BE2C (cell line): Measurements from ENCODE around the gene CHTF8.

ENCODE experiments used
- DNase-seq: peaks from one replicate; pipeline ENCODE4 v3.0.0-alpha.2; 2020
- H3K27me3 ChIP-seq: fragments of 250-450 bp; sonication (Bioruptor Pico); 2 replicates; pipeline ENCODE4 v1.5.1; 2020; ENCODE audit warnings: mild to moderate bottlenecking
- H3K36me3 ChIP-seq: fragments of 250-450 bp; sonication (Bioruptor Pico); 2 replicates; pipeline ENCODE4 v1.5.1; 2020; ENCODE audit warnings: mild to moderate bottlenecking
- H3K4me1 ChIP-seq: fragments of 250-450 bp; sonication (Bioruptor Pico); 2 replicates; pipeline ENCODE4 v1.5.1; 2020
- H3K4me3 ChIP-seq: 2 replicates; pipeline ENCODE4 v1.5.1; 2011; ENCODE audit warnings: low read depth, low read length
- H3K9me3 ChIP-seq: fragments of 250-450 bp; sonication (Bioruptor Pico); 2 replicates; pipeline ENCODE4 v1.5.1; 2020
- TF ChIP-seq, protein P1 (sequence below): IDR thresholded peaks from 2 replicates; pipeline ENCODE4 v1.5.1; 2012; ENCODE audit warnings: mild to moderate bottlenecking, low read depth, low read length

CHTF8 gene

DNA sequence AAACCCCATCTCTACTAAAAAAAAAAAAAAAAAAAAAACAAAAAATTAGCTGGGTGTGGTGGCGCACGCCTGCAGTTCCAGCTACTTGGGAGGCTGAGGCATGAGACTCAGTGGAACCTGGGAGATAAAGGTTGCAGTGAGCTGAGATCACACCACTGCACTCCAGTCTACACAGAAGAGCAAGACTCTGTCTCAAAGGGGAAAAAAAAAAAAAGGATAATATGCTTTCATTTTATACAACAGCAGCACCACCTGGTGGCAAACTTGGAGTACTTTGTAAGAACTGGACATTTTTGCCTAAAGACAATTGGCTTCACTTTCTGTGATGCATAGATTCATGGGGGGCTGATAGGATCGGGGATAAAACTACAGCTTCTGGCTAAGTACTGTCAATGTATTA is 8.5 kb downstream of the CHTF8 start:
- DNase-seq: peak; percentile 79
- Histone ChIP-seq H3K27me3 (no peaks in the 10 kb centered on the region), H3K36me3 (peaks cover 23% of the 10 kb centered on the region), H3K4me3 (no peak overlapping the region), H3K4me1 (no peaks in the 10 kb centered on the region), H3K9me3 (no peaks in the 10 kb centered on the region)
- TF ChIP-seq, protein P1, sequence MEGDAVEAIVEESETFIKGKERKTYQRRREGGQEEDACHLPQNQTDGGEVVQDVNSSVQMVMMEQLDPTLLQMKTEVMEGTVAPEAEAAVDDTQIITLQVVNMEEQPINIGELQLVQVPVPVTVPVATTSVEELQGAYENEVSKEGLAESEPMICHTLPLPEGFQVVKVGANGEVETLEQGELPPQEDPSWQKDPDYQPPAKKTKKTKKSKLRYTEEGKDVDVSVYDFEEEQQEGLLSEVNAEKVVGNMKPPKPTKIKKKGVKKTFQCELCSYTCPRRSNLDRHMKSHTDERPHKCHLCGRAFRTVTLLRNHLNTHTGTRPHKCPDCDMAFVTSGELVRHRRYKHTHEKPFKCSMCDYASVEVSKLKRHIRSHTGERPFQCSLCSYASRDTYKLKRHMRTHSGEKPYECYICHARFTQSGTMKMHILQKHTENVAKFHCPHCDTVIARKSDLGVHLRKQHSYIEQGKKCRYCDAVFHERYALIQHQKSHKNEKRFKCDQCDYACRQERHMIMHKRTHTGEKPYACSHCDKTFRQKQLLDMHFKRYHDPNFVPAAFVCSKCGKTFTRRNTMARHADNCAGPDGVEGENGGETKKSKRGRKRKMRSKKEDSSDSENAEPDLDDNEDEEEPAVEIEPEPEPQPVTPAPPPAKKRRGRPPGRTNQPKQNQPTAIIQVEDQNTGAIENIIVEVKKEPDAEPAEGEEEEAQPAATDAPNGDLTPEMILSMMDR: peak; percentile 76

DNA sequence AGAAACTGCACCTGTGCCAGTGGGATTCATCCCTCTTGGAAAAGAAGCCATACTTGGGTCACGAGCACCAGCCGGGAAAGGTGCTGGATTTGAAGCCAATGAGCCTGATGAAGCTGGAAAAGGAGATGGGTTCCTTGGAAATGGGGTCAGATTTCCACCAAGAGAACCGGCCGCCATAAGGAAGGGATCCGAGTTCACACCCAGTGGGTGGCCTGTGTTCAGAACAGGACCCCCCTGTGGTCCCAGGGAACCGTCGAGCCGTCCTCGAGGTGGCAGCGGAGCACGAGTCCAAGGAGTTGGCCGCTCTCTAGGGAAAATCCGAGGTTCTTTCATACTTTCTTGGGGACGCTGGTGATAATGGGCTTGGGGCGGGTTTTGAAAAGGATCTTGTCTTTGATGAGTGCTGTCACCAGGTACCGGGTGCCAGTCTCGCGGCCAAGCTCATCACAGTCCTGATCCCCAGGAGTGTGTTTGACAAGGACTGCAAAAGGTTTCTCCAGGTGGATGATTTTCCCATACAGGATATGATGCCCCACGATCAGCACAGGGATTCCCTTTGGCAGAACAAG is 12.2 kb downstream of the CHTF8 start:
- TF ChIP-seq, protein P1: no peak
- Histone ChIP-seq H3K4me3 (no peak overlapping the region), H3K36me3 (peaks cover 40% of the 10 kb centered on the region), H3K27me3 (no peaks in the 10 kb centered on the region), H3K9me3 (no peaks in the 10 kb centered on the region), H3K4me1 (no peaks in the 10 kb centered on the region)
- no peak for DNase-seq

DNA sequence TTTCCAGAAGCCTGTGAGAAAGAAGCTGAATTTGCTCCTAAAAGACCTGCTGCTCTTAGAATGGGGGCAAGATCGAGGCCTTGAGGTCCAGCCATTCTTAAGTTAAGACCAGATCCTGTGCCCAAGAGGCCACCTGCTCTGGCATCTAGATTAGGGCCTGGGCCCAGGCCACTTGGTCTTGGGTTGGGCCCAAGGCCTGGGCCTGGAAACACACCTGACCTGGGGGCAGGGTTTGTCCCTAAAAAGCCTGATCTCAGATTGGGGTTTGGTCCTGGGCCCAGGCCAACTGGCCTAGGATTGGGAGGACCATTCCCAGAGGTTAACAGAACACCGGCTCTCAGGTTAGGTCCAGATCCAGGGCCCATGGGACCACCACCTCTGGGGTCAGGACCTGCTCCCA is 12.9 kb downstream of the CHTF8 start:
- H3K4me1 ChIP-seq: no peaks in the 10 kb centered on the region
- H3K4me3 ChIP-seq: no peak overlapping the region
- TF ChIP-seq, protein P1: no peak
- H3K27me3 ChIP-seq: no peaks in the 10 kb centered on the region
- no peaks in the 10 kb centered on the region for H3K9me3 ChIP-seq
- H3K36me3 ChIP-seq: peaks cover 40% of the 10 kb centered on the region
- no peak for DNase-seq

DNA sequence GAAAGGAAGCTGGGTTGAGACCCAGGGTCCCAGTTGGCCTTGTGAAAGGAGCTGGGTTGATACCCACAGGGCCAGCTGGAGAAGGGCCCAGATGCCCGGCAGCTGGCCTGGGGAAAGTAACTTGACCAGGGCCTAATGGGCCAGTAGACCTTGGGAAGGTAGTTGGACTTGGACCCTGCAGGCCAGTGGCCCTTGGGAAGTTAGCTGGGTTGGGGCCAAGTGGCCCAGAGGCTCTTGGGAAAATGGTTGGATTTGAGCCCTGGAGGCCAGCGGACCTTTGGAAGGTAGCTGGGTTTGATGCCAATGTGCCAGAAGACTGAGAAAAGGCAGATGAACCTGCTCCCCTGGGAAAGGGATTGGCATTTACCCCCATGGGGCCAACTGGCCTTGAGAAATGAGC is 13.4 kb downstream of the CHTF8 start:
- TF ChIP-seq, protein P1: no peak
- Histone ChIP-seq H3K9me3 (no peaks in the 10 kb centered on the region), H3K36me3 (peaks cover 40% of the 10 kb centered on the region), H3K4me1 (no peaks in the 10 kb centered on the region), H3K27me3 (no peaks in the 10 kb centered on the region), H3K4me3 (no peak overlapping the region)
- DNase-seq: no peak

DNA sequence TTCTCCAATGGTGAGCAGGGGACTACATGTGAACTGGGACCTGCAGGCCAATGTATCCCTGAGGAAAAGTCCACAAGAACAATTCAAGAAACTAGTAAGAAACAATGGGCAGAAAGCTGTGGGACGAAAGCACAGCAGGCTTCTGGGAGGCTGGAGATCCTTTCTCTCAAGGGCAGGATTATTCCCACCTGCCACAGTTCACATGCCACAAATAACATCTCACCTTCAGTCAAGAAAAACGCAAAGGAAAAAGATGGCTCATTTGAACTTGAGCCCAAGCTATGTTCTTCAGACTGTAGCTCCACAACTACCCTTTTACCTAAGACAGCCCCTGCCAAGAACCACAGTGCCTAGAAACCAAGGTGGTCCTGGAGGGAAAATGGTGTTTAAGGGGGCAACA is 13.9 kb downstream of the CHTF8 start:
- Histone ChIP-seq H3K4me3 (no peak overlapping the region), H3K4me1 (no peaks in the 10 kb centered on the region), H3K36me3 (peaks cover 40% of the 10 kb centered on the region), H3K9me3 (no peaks in the 10 kb centered on the region), H3K27me3 (no peaks in the 10 kb centered on the region)
- TF ChIP-seq, protein P1: no peak
- no peak for DNase-seq

DNA sequence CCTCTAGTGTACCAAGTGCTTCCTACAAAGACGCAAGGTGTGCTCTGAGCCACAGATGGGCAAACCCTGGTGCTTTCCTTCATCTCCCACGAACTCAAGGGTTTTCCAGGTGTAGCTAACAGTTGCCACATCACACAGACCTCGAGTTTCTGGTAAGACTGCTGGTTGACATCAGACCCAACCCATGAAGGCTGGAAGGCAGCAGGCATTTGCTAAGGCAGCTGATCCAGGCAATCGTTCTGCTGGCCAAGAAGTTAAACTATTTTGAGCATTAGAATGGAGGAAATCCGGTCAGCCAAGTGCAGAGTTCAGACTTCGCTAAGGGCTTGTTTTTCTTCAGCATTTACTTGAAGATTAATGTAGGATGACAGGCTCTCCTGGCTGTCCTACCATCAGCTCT is 15.5 kb downstream of the CHTF8 start:
- DNase-seq: no peak
- no peaks in the 10 kb centered on the region for H3K4me1 ChIP-seq
- peaks cover 39% of the 10 kb centered on the region for H3K36me3 ChIP-seq
- no peaks in the 10 kb centered on the region for H3K27me3 ChIP-seq
- H3K4me3 ChIP-seq: no peak overlapping the region
- no peaks in the 10 kb centered on the region for H3K9me3 ChIP-seq
- TF ChIP-seq, protein P1: no peak
